Activated CD8-positive, alpha-beta memory T cell treated with anti-CD3 and anti-CD28 coated beads, Interleukin-2, amount 50 U/mL, for 1 hour (primary cell): ENCODE measurements around the gene HSD17B1.
"Not testable (repeated sequence)": the region's sequence is repeated elsewhere in the genome, so short reads cannot be mapped to it uniquely, and the experiment has no call there.

ENCODE experiments used
- DNase-seq: peaks from one replicate; pipeline ENCODE4 v3.0.0-alpha.2; 2020; ENCODE audit errors: extremely low read depth

The HSD17B1 gene

GRCh38 chr17:42525221-42525620 is 27.5 kb upstream of the HSD17B1 start:
- DNase-seq = no peak

GRCh38 chr17:42526031-42526444 is 26.7 kb upstream of the HSD17B1 start:
- DNase-seq = no peak

- DNase-seq = no peak
Measured at GRCh38 chr17:42527932-42528331, 24.8 kb upstream of the HSD17B1 start.

- no peak for DNase-seq
Measured at GRCh38 chr17:42529061-42529460, 23.7 kb upstream of the HSD17B1 start.

- no peak for DNase-seq
Measured at GRCh38 chr17:42530952-42531454, 21.7 kb upstream of the HSD17B1 start.

- DNase-seq = no peak
Measured at GRCh38 chr17:42531455-42532354, 21.0 kb upstream of the HSD17B1 start.

- no peak for DNase-seq
Measured at GRCh38 chr17:42535155-42536047, 17.3 kb upstream of the HSD17B1 start.

- no peak for DNase-seq
Measured at GRCh38 chr17:42536048-42536371, 16.7 kb upstream of the HSD17B1 start, which contains the start of gene NAGLU. Gene NAGLU (plus strand): TSS chr17:42536241. CDS start chr17:42536273, 32 bp downstream.

- no peak for DNase-seq
Measured at GRCh38 chr17:42536372-42537155, 16.2 kb upstream of the HSD17B1 start.

- DNase-seq = no peak
Measured at GRCh38 chr17:42537156-42537805, 15.4 kb upstream of the HSD17B1 start.

GRCh38 chr17:42537826-42538451 is 14.8 kb upstream of the HSD17B1 start:
- DNase-seq = no peak

- DNase-seq = no peak
Measured at GRCh38 chr17:42538482-42538881, 14.2 kb upstream of the HSD17B1 start.

- not testable (repeated sequence) for DNase-seq
Measured at GRCh38 chr17:42540558-42540957, 12.2 kb upstream of the HSD17B1 start.

GRCh38 chr17:42541041-42541833 is 11.5 kb upstream of the HSD17B1 start:
- no peak for DNase-seq

- DNase-seq = no peak
Measured at GRCh38 chr17:42543190-42544079, 9.3 kb upstream of the HSD17B1 start.

GRCh38 chr17:42544874-42545283 is 7.8 kb upstream of the HSD17B1 start:
- no peak for DNase-seq

- DNase-seq = not testable (repeated sequence)
Measured at GRCh38 chr17:42545755-42546505, 6.8 kb upstream of the HSD17B1 start.

- DNase-seq = no peak
Measured at GRCh38 chr17:42547001-42547461, 5.7 kb upstream of the HSD17B1 start.
